ENCODE data around the gene ICAM3. TPM values are rescaled to one million over a fixed set of nuclear protein-coding genes. Genes with fewer than 3 reads are reported as not detected.
A peak's percentile ranks its signal among the peaks of the same experiment; 100 is the strongest.
"Not testable (repeated sequence)": the region's sequence is repeated elsewhere in the genome, so short reads cannot be mapped to it uniquely, and the experiment has no call there.

Gene ICAM3
- total RNA-seq, result 100 to 1,000 TPM; 143 to 145 TPM

GRCh38 chr19:10339380-10339960 is at the start of gene ICAM3:
ICAM3 (minus strand) TSS chr19:10339624; CDS start chr19:10339614, 10 bp downstream.
- Mint-ChIP-seq H3K36me3 (peaks cover under 1% of the 10 kb centered on the region in 2 donors), H3K27ac (peak within 1 kb of the TSS; percentile 82 to 90), H3K9me3 (no peaks in the 10 kb centered on the region)
- peak; percentile 87 to 94 for ATAC-seq
- DNase-seq (ENCODE audit: low spot score in 2 of 2), result peak; percentile 71 to 87

- DNase-seq (ENCODE audit: low spot score in 2 of 2) (peak; percentile 78 to 85), ATAC-seq (peak; percentile 69)
- Mint-ChIP-seq H3K27ac (peak overlapping the region in 1 of 2 donors; percentile 60), H3K9me3 (no peaks in the 10 kb centered on the region), H3K36me3 (peaks cover 5 to 6% of the 10 kb centered on the region in 2 donors)
Measured at GRCh38 chr19:10388957-10389356, 49.5 kb upstream of the ICAM3 start.

GRCh38 chr19:10384580-10384979 is 45.2 kb upstream of the ICAM3 start:
- DNase-seq (ENCODE audit: low spot score in 2 of 2) (no peak), ATAC-seq (no peak)
- H3K27ac Mint-ChIP-seq, result no peak overlapping the region
- H3K36me3 Mint-ChIP-seq, result peaks cover 6 to 8% of the 10 kb centered on the region in 2 donors
- H3K9me3 Mint-ChIP-seq, result no peaks in the 10 kb centered on the region

- not testable (repeated sequence) for H3K9me3 Mint-ChIP-seq; DNase-seq (ENCODE audit: low spot score in 2 of 2); ATAC-seq; H3K27ac Mint-ChIP-seq
- peaks cover 13 to 15% of the 10 kb centered on the region in 2 donors for H3K36me3 Mint-ChIP-seq
Measured at GRCh38 chr19:10383223-10383499, 43.7 kb upstream of the ICAM3 start.

- peak within 1 kb of the TSS; percentile 79 to 90 for H3K27ac Mint-ChIP-seq
- peak; percentile 97 to 99 for ATAC-seq
- H3K9me3 Mint-ChIP-seq, result no peaks in the 10 kb centered on the region
Measured at GRCh38 chr19:10380313-10381102, 41.1 kb upstream of the ICAM3 start, which contains the start of gene TYK2. TYK2 (minus strand) TSS chr19:10380572; CDS start chr19:10378406, 2,166 bp downstream.

GRCh38 chr19:10379880-10380312 is 40.5 kb upstream of the ICAM3 start:
- Mint-ChIP-seq H3K27ac (peak overlapping the region; percentile 79 to 90), H3K9me3 (no peaks in the 10 kb centered on the region), H3K36me3 (peaks cover 16 to 18% of the 10 kb centered on the region in 2 donors)
- ATAC-seq (peak; percentile 2), DNase-seq (ENCODE audit: low spot score in 2 of 2) (peak in 1 of 2 donors; percentile 22)

More at GRCh38 chr19:10380313-10381102, 41.1 kb upstream of the ICAM3 start, which contains the start of gene TYK2:
- peaks cover 14 to 16% of the 10 kb centered on the region in 2 donors for H3K36me3 Mint-ChIP-seq
- peak; percentile 99 for DNase-seq (ENCODE audit: low spot score in 2 of 2)

- ATAC-seq (no peak), DNase-seq (ENCODE audit: low spot score in 2 of 2) (no peak)
- peaks cover 16 to 21% of the 10 kb centered on the region in 2 donors for H3K36me3 Mint-ChIP-seq
- no peaks in the 10 kb centered on the region for H3K9me3 Mint-ChIP-seq
- H3K27ac Mint-ChIP-seq, result peak overlapping the region in 1 of 2 donors; percentile 55
Measured at GRCh38 chr19:10378124-10378523, 38.7 kb upstream of the ICAM3 start.

- not testable (repeated sequence) for H3K27ac Mint-ChIP-seq; ATAC-seq; DNase-seq (ENCODE audit: low spot score in 2 of 2); H3K9me3 Mint-ChIP-seq
- peaks cover 16 to 21% of the 10 kb centered on the region in 2 donors for H3K36me3 Mint-ChIP-seq
Measured at GRCh38 chr19:10377140-10377640, 37.8 kb upstream of the ICAM3 start.

GRCh38 chr19:10374931-10375330 is 35.5 kb upstream of the ICAM3 start:
- Mint-ChIP-seq H3K9me3 (no peaks in the 10 kb centered on the region), H3K36me3 (peaks cover 12 to 14% of the 10 kb centered on the region in 2 donors), H3K27ac (peak overlapping the region; percentile 2 to 28)
- ATAC-seq, result no peak
- no peak for DNase-seq (ENCODE audit: low spot score in 2 of 2)

- Mint-ChIP-seq H3K27ac (no peak overlapping the region), H3K36me3 (peaks cover 9 to 16% of the 10 kb centered on the region in 2 donors), H3K9me3 (no peaks in the 10 kb centered on the region)
- ATAC-seq, result no peak
- DNase-seq (ENCODE audit: low spot score in 2 of 2), result no peak
Measured at GRCh38 chr19:10372690-10373089, 33.3 kb upstream of the ICAM3 start.

GRCh38 chr19:10368101-10368803 is 28.8 kb upstream of the ICAM3 start:
- no peak for DNase-seq (ENCODE audit: low spot score in 2 of 2)
- Mint-ChIP-seq H3K27ac (no peak overlapping the region), H3K9me3 (no peaks in the 10 kb centered on the region), H3K36me3 (peaks cover 9% of the 10 kb centered on the region in 2 donors)
- ATAC-seq, result no peak

- not testable (repeated sequence) for DNase-seq (ENCODE audit: low spot score in 2 of 2); H3K27ac Mint-ChIP-seq; H3K36me3 Mint-ChIP-seq; ATAC-seq; H3K9me3 Mint-ChIP-seq
Measured at GRCh38 chr19:10366950-10367512, 27.6 kb upstream of the ICAM3 start.

GRCh38 chr19:10365518-10365917 is 26.1 kb upstream of the ICAM3 start:
- no peaks in the 10 kb centered on the region for H3K9me3 Mint-ChIP-seq
- H3K36me3 Mint-ChIP-seq, result peaks cover 9% of the 10 kb centered on the region in 2 donors
- no peak for ATAC-seq

GRCh38 chr19:10364644-10365043 is 25.2 kb upstream of the ICAM3 start:
- Mint-ChIP-seq H3K9me3 (no peaks in the 10 kb centered on the region), H3K36me3 (peaks cover 7 to 8% of the 10 kb centered on the region in 2 donors), H3K27ac (no peak overlapping the region)
- no peak for DNase-seq (ENCODE audit: low spot score in 2 of 2)
- ATAC-seq, result no peak

More at GRCh38 chr19:10365518-10365917, 26.1 kb upstream of the ICAM3 start:
- no peak overlapping the region for H3K27ac Mint-ChIP-seq
- no peak for DNase-seq (ENCODE audit: low spot score in 2 of 2)

- no peak for DNase-seq (ENCODE audit: low spot score in 2 of 2)
- Mint-ChIP-seq H3K9me3 (no peaks in the 10 kb centered on the region), H3K36me3 (no peaks in the 10 kb centered on the region), H3K27ac (no peak overlapping the region)
- ATAC-seq, result peak; percentile 24 to 38
Measured at GRCh38 chr19:10363789-10364281, 24.4 kb upstream of the ICAM3 start.

- no peaks in the 10 kb centered on the region for H3K36me3 Mint-ChIP-seq
- no peak for DNase-seq (ENCODE audit: low spot score in 2 of 2)
- H3K9me3 Mint-ChIP-seq, result no peaks in the 10 kb centered on the region
- no peak for ATAC-seq
- H3K27ac Mint-ChIP-seq, result no peak overlapping the region
Measured at GRCh38 chr19:10362259-10362658, 22.8 kb upstream of the ICAM3 start.
